AG09319 (cell line): ENCODE data around the gene DTL.
"Not testable (repeated sequence)": the region's sequence is repeated elsewhere in the genome, so short reads cannot be mapped to it uniquely, and the experiment has no call there.

Experiments used
- DNase-seq: peaks from one replicate; pipeline ENCODE4 v3.0.0-alpha.2; 2010; ENCODE audit warnings: low read depth; ENCODE audit errors: extremely low read depth
- CTCF ChIP-seq: IDR thresholded peaks from 2 replicates; pipeline ENCODE4 v1.5.1; 2011; ENCODE audit warnings: low read depth, mild to moderate bottlenecking, inconsistent platforms, low read length, moderate library complexity

Gene DTL

GRCh38 chr1:212024469-212025149 is 10.9 kb upstream of the DTL start:
- TF ChIP-seq CTCF, result no peak
- DNase-seq, result no peak

- not testable (repeated sequence) for DNase-seq
These were observed 7.8 kb upstream of the DTL start for GRCh38 chr1:212027727-212028126.

- no peak for TF ChIP-seq CTCF
- peak; percentile 65 for DNase-seq
These were observed 4.5 kb upstream of the DTL start for GRCh38 chr1:212030936-212031528.

GRCh38 chr1:212034516-212035122 is 929 bp upstream of the DTL start:
- no peak for DNase-seq

GRCh38 chr1:212035835-212036605 is 472 bp downstream of the DTL start:
- no peak for DNase-seq
- TF ChIP-seq CTCF, result no peak

More at GRCh38 chr1:212034516-212035122, 929 bp upstream of the DTL start:
- no peak for TF ChIP-seq CTCF

GRCh38 chr1:212037900-212038299 is 2.4 kb downstream of the DTL start:
- TF ChIP-seq CTCF, result no peak
- no peak for DNase-seq

- no peak for TF ChIP-seq CTCF
- no peak for DNase-seq
These were observed 4.1 kb downstream of the DTL start for GRCh38 chr1:212039622-212040021.
